Upper lobe of right lung (tissue), 1 donor: ENCODE data around the gene SET. TPM values are rescaled to one million over a fixed set of nuclear protein-coding genes. Genes with fewer than 3 reads are reported as not detected.

ENCODE experiments used
- ATAC-seq: fragments of 200-7000 bp; cut with Tn5 transposase; one replicate; pipeline ENCODE4 v1.9.1; 2020; ENCODE audit warnings: mild to moderate bottlenecking, moderate library complexity
- DNase-seq: peaks from one replicate; pipeline ENCODE4 v3.0.0-alpha.2; 2020
- H3K27ac ChIP-seq: fragments of 200-600 bp; one replicate; pipeline ENCODE4 v1.8.0; 2022
- H3K27me3 ChIP-seq: fragments of 200-600 bp; one replicate; pipeline ENCODE4 v1.8.0; 2022; ENCODE audit warnings: mild to moderate bottlenecking
- H3K36me3 ChIP-seq: fragments of 200-600 bp; one replicate; pipeline ENCODE4 v1.8.0; 2022
- H3K4me1 ChIP-seq: fragments of 200-600 bp; one replicate; pipeline ENCODE4 v1.8.0; 2022
- H3K4me3 ChIP-seq: fragments of 200-600 bp; one replicate; pipeline ENCODE4 v1.8.0; 2022; ENCODE audit warnings: mild to moderate bottlenecking
- H3K9me3 ChIP-seq: fragments of 200-600 bp; one replicate; pipeline ENCODE4 v1.8.0; 2022
- intact Hi-C: fragments of 100-400 bp; cut with DNase I; formaldehyde crosslinking; loops from one replicate; pipeline ENCODE4 v1.11.0; 2022
- total RNA-seq: library from RNA; stranded (reverse); fragmentation: NEBNext Ultra II Directional; extraction: Animal tissue kit (Norgen Biotek cat#: 25700); gene quantifications from one replicate; pipeline ENCODE4 v1.2.1, GENCODE V29; 2021
- TF ChIP-seq, protein P1 (sequence below): fragments of 200-600 bp; IDR thresholded peaks from one replicate; pipeline ENCODE4 v1.8.0; 2022; ENCODE audit warnings: antibody characterized with exemption
- donor health status: DM: no; HTN: yes; CAD: no; lungs with severe emphysema.

The SET gene
- total RNA-seq, 1 donor from 2014 or later = 227 TPM

- TF ChIP-seq, protein P1, sequence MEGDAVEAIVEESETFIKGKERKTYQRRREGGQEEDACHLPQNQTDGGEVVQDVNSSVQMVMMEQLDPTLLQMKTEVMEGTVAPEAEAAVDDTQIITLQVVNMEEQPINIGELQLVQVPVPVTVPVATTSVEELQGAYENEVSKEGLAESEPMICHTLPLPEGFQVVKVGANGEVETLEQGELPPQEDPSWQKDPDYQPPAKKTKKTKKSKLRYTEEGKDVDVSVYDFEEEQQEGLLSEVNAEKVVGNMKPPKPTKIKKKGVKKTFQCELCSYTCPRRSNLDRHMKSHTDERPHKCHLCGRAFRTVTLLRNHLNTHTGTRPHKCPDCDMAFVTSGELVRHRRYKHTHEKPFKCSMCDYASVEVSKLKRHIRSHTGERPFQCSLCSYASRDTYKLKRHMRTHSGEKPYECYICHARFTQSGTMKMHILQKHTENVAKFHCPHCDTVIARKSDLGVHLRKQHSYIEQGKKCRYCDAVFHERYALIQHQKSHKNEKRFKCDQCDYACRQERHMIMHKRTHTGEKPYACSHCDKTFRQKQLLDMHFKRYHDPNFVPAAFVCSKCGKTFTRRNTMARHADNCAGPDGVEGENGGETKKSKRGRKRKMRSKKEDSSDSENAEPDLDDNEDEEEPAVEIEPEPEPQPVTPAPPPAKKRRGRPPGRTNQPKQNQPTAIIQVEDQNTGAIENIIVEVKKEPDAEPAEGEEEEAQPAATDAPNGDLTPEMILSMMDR = no peak
- no peak for DNase-seq
- intact Hi-C loops = no loop called here
- H3K4me1 ChIP-seq = no peaks in the 10 kb centered on the region
- no peak overlapping the region for H3K4me3 ChIP-seq
- H3K9me3 ChIP-seq = no peaks in the 10 kb centered on the region
- no peak for ATAC-seq
- peaks cover 6% of the 10 kb centered on the region for H3K36me3 ChIP-seq
- H3K27me3 ChIP-seq = no peaks in the 10 kb centered on the region
- H3K27ac ChIP-seq = no peak overlapping the region
Observed at GRCh38 chr9:128728298-128728697, 39.3 kb downstream of the SET start.

DNA sequence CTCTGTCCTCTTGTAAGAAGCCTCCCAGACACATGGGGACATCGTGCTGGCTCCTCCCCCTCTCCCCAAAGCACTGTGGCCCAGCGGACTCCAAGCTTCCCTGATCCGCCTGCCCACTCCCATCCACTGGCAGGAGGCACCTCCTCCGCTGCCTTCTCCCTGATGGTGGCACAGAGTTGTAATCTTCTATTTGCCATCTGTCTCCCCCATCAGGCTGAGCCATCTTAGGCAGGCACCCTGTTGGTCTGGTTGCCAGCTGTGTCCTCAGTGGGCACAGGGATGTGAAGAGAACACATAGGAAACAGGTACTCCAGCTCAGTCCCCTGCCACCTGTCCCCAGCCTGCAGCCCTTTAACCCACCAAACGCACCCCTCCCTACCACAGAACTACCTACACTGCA is 40.3 kb downstream of the SET start:
- no peaks in the 10 kb centered on the region for H3K4me1 ChIP-seq
- no peaks in the 10 kb centered on the region for H3K9me3 ChIP-seq
- no peak for DNase-seq
- ATAC-seq = no peak
- H3K27me3 ChIP-seq = no peaks in the 10 kb centered on the region
- TF ChIP-seq, protein P1 = no peak
- H3K4me3 ChIP-seq = no peak overlapping the region
- peaks cover 8% of the 10 kb centered on the region for H3K36me3 ChIP-seq
- no peak overlapping the region for H3K27ac ChIP-seq
- intact Hi-C loops = no loop called here

DNA sequence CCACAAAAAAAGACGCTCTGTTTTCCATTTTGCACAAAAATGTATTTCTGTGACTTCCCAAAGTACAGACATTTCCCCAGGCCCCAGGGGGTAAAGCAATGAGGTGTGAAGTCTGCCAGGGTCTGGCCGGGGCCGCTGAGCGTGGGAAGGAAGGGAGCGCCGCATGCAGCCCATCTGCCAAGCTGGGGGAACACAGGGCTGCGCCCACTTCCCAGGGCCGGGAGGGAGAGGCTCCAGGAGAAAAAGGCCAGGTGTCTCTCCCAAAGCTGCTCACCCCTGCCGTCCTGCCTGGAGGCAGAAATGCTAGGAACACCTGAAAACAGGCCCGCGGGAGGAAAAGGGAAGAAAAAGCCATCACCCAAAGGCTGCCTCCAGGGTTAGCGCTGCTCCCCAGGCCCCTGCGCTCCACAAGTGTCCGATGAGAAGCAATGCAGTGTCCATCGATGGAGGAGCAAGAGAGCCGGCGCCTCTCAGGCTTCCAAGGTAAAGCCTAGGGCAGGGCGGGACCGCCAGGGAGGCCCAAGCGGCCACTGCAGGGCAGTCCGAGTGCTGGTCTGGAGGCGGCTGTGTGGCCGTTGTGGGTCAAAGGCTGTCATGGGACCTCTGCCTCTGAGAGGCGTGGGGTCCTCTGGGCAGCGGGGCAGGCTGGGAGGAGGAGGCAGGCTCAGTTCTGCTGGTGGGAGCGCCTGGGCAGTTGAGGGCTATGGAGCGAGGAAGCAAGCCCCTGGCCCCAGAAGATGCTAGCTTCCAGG is 40.9 kb downstream of the SET start:
- TF ChIP-seq, protein P1 = no peak
- Histone ChIP-seq H3K36me3 (peaks cover 15% of the 10 kb centered on the region), H3K4me1 (no peaks in the 10 kb centered on the region), H3K9me3 (no peaks in the 10 kb centered on the region), H3K4me3 (no peak overlapping the region), H3K27me3 (no peaks in the 10 kb centered on the region), H3K27ac (no peak overlapping the region)
- no peak for DNase-seq
- no peak for ATAC-seq
- intact Hi-C loops = no loop called here

- Histone ChIP-seq H3K4me1 (no peaks in the 10 kb centered on the region), H3K4me3 (no peak overlapping the region), H3K27ac (no peak overlapping the region), H3K9me3 (no peaks in the 10 kb centered on the region), H3K36me3 (peaks cover 19% of the 10 kb centered on the region), H3K27me3 (no peaks in the 10 kb centered on the region)
- intact Hi-C loops = no loop called here
- TF ChIP-seq, protein P1 = no peak
- ATAC-seq (no peak), DNase-seq (no peak)
Observed at GRCh38 chr9:128731093-128731492, 42.1 kb downstream of the SET start.

- H3K9me3 ChIP-seq = no peaks in the 10 kb centered on the region
- H3K27me3 ChIP-seq = no peaks in the 10 kb centered on the region
- H3K4me3 ChIP-seq = no peak overlapping the region
- ATAC-seq (no peak), DNase-seq (no peak)
- no peak overlapping the region for H3K27ac ChIP-seq
- TF ChIP-seq, protein P1 = no peak
- intact Hi-C loops = no loop called here
- H3K4me1 ChIP-seq = no peaks in the 10 kb centered on the region
- peaks cover 19% of the 10 kb centered on the region for H3K36me3 ChIP-seq
Observed at GRCh38 chr9:128731691-128732090, 42.7 kb downstream of the SET start.
